ENCODE results near the gene ZNF90.

Gene ZNF90

GRCh38 chr19:20167651-20168122 lies 89.9 kb downstream of the ZNF90 start:
- ChIA-PET CTCF (no interaction called here), POLR2A (interaction anchor here (1.4 to 1.6 kb wide), 4 partner anchors 22 to 302 kb away, joined by 3 to 6 read pairs (median 4); partner anchors contain the start of genes ZNF253 and ZNF682)
- no peak for TF ChIP-seq CTCF (IDR thresholded peaks at IDR 0.05; ENCODE audit: insufficient read depth, low read length, missing control alignments)
- no peak for DNase-seq (ENCODE audit: low read depth, low spot score)
- H3K4me3 ChIP-seq (ENCODE audit: low read depth, low read length) = peak overlapping the region; percentile 78

Data from AG04449 (cell line).